HUES64 (cell line): ENCODE data around the gene PTPRS.

Source experiments
- H3K27ac ChIP-seq: 2 replicates; pipeline ENCODE4 v1.7.0; 2013; ENCODE audit warnings: low read depth, low read length, inconsistent platforms
- H3K27me3 ChIP-seq: 2 replicates; pipeline ENCODE4 v1.6.1; 2013; ENCODE audit warnings: mild to moderate bottlenecking, low read length; ENCODE audit not compliant: insufficient read depth
- H3K36me3 ChIP-seq: 2 replicates; pipeline ENCODE4 v1.6.1; 2013; ENCODE audit warnings: mild to moderate bottlenecking, low read length; ENCODE audit not compliant: insufficient read depth
- H3K4me1 ChIP-seq: 2 replicates; pipeline ENCODE4 v1.6.1; 2013; ENCODE audit warnings: mild to moderate bottlenecking, low read length, moderate library complexity; ENCODE audit not compliant: insufficient read depth
- H3K4me3 ChIP-seq: 2 replicates; pipeline ENCODE4 v1.5.1; 2013; ENCODE audit warnings: mild to moderate bottlenecking, low read length, moderate library complexity
- H3K9ac ChIP-seq: 2 replicates; pipeline ENCODE4 v1.6.1; 2013; ENCODE audit warnings: mild to moderate bottlenecking, low read depth, low read length
- H3K9me3 ChIP-seq: 2 replicates; pipeline ENCODE4 v1.6.1; 2013; ENCODE audit warnings: low read depth, low read length; ENCODE audit not compliant: insufficient read depth
- WGBS: fragments of 150-250, 120-280 bp; methylation state at CpG from one replicate; pipeline ENCODE4 v1.1.7; 2013; ENCODE audit warnings: missing lambda C conversion rate; 5-methylcytosine and 5-hydroxymethylcytosine counted together

PTPRS gene

GRCh38 chr19:5318306-5318705 lies 22.3 kb downstream of the PTPRS start:
- Histone ChIP-seq H3K9me3 (no peaks in the 10 kb centered on the region), H3K36me3 (0 out of 2 replicates have a peak, but pooled peaks cover 6% of the 10 kb centered on the region), H3K4me3 (no peak overlapping the region), H3K4me1 (no peaks in the 10 kb centered on the region), H3K27ac (no peak overlapping the region), H3K9ac (no peak overlapping the region), H3K27me3 (no peaks in the 10 kb centered on the region)
- 94% methylated on average over 6 of the region's 6 CpGs for WGBS

- no peaks in the 10 kb centered on the region for H3K9me3 ChIP-seq
- H3K27ac ChIP-seq = no peak overlapping the region
- 93% methylated on average over 7 of the region's 7 CpGs for WGBS
- H3K4me3 ChIP-seq = no peak overlapping the region
- H3K9ac ChIP-seq = no peak overlapping the region
- H3K27me3 ChIP-seq = no peaks in the 10 kb centered on the region
- 0 out of 2 replicates have a peak, but pooled peaks cover 8% of the 10 kb centered on the region for H3K36me3 ChIP-seq
- H3K4me1 ChIP-seq = no peaks in the 10 kb centered on the region
These were observed 23.3 kb downstream of the PTPRS start for GRCh38 chr19:5317321-5317720.

- Histone ChIP-seq H3K4me1 (no peaks in the 10 kb centered on the region), H3K27me3 (no peaks in the 10 kb centered on the region), H3K9me3 (no peaks in the 10 kb centered on the region), H3K4me3 (no peak overlapping the region), H3K9ac (no peak overlapping the region), H3K36me3 (peaks cover 12% of the 10 kb centered on the region; the same call in 1 of the 2 replicates), H3K27ac (no peak overlapping the region)
- 93% methylated on average over 9 of the region's 9 CpGs for WGBS
These were observed 24.5 kb downstream of the PTPRS start for GRCh38 chr19:5316138-5316537.

DNA sequence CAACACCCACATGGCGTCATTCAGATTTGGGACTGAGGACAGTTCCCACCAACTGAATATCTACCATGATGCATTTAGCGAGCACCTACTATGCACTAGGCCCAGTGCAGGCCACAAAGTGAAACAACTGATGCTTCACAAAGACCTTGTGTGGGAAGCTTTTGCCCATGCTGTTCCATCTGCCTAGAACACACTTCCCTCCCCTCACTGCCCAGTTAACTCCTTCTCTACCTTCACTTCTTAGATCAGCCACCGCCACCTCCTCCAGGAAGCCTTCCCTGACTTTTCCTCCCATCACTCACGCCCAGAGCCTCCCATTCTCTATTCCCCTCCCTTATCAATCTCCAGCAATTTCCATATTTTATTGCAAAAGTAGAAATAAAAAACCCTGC lies 25.7 kb downstream of the PTPRS start:
- WGBS = 81% methylated on average over 4 of the region's 4 CpGs
- H3K9me3 ChIP-seq = no peaks in the 10 kb centered on the region
- no peak overlapping the region for H3K27ac ChIP-seq
- peaks cover 10% of the 10 kb centered on the region; the same call in 1 of the 2 replicates for H3K36me3 ChIP-seq
- no peak overlapping the region for H3K4me3 ChIP-seq
- H3K27me3 ChIP-seq = no peaks in the 10 kb centered on the region
- H3K9ac ChIP-seq = no peak overlapping the region
- H3K4me1 ChIP-seq = no peaks in the 10 kb centered on the region

DNA sequence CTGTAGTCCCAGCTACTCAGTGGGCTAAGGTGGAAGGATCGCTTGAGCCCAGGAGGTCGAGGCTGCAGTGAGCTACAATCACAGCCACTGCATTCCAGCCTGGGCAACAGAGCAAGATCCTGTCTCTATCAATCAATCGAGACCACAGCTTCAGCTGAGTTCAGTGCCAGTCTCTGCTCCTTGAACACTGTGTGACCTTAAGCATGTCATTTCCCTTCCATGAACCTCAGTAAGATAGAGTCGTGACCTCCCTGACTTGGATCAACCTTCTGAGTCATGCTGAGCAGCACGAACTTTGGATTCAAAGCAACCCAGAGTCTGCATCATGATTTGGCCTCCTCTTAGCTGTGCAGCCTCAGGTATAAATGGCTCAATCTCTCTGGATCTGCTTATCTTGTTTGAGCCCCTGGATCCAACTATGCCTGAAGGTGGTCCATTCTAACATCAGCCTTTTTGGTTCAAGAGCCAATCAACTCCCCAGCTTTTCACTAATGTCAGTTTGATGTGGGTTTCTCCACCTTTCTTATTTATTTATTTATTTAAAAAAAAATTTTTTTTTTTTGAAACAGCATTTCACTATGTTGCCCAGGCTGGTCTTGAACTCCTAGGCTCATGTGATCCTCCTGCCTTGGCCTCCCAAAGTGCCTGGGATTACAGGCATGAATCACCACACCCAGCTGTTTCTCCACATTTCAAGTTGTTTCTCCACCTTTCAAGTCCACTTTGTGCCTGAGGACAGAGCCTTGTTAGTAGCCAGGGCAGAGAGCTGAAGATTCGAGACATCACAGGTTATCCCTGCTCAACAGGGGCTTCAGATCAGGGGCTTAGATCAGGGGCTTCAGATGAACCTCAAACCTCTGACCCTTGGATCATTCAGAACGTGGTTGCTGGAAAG lies 26.4 kb downstream of the PTPRS start:
- Histone ChIP-seq H3K36me3 (peaks cover 10% of the 10 kb centered on the region; the same call in 1 of the 2 replicates), H3K9ac (no peak overlapping the region), H3K4me3 (no peak overlapping the region), H3K27ac (no peak overlapping the region), H3K9me3 (no peaks in the 10 kb centered on the region), H3K4me1 (no peaks in the 10 kb centered on the region), H3K27me3 (no peaks in the 10 kb centered on the region)
- WGBS = 92% methylated on average over 7 of the region's 7 CpGs

GRCh38 chr19:5313307-5313706 lies 27.3 kb downstream of the PTPRS start:
- Histone ChIP-seq H3K27ac (no peak overlapping the region), H3K36me3 (peaks cover 10% of the 10 kb centered on the region; the same call in 1 of the 2 replicates), H3K27me3 (no peaks in the 10 kb centered on the region), H3K4me3 (no peak overlapping the region), H3K9ac (no peak overlapping the region), H3K4me1 (no peaks in the 10 kb centered on the region), H3K9me3 (no peaks in the 10 kb centered on the region)
- 86% methylated on average over 17 of the region's 17 CpGs for WGBS

- H3K9ac ChIP-seq = no peak overlapping the region
- H3K27ac ChIP-seq = no peak overlapping the region
- H3K4me3 ChIP-seq = no peak overlapping the region
- no peaks in the 10 kb centered on the region for H3K27me3 ChIP-seq
- H3K9me3 ChIP-seq = no peaks in the 10 kb centered on the region
- H3K36me3 ChIP-seq = peaks cover 14% of the 10 kb centered on the region; the same call in 1 of the 2 replicates
- no peaks in the 10 kb centered on the region for H3K4me1 ChIP-seq
- 97% methylated on average over 8 of the region's 8 CpGs for WGBS
These were observed 28.6 kb downstream of the PTPRS start for GRCh38 chr19:5312058-5312457.

DNA sequence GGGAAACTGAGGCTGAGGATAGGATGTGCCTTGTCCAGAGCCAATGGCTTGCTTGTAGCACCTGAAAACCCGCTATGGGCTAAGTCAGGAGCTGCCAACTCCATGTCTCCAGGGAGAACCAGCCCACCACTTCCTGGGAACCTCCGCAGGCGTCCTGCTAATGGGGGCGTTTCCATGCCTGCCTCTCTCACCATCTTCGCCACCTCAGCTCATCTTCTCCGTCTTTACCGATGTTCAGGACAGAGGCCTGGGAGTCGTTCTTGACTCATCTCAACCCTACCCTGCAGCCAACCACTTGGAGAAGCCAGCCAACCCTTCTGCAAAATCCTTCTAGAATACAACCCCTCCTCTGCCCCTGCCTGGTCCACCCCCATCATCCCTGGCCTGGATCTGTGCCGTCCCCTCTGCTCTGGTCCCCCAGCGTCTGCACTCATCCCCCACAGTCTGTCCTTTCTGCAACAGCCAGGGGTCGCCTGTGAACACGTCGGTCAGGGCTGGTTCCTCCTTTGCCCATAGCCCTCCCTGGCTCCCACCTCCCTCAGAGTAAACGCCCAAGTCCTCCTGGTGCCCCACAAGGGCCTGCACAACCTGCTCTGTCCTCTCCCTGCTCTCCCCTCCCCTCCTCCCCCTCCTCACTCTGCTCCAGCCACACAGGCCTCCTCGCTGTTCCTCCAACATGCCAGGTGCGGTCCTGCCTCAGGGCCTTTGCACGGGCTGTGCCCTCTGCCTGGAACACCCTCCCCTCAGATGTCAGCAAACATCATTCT lies 31.0 kb downstream of the PTPRS start:
- H3K9me3 ChIP-seq = no peaks in the 10 kb centered on the region
- 89% methylated on average over 17 of the region's 17 CpGs for WGBS
- no peak overlapping the region for H3K27ac ChIP-seq

GRCh38 chr19:5308451-5309437 lies 31.9 kb downstream of the PTPRS start:
- Histone ChIP-seq H3K36me3 (peaks cover 14% of the 10 kb centered on the region; the same call in 1 of the 2 replicates), H3K27me3 (no peaks in the 10 kb centered on the region), H3K9me3 (no peaks in the 10 kb centered on the region), H3K9ac (no peak overlapping the region), H3K4me1 (peaks cover 6% of the 10 kb centered on the region; the same call in 1 of the 2 replicates), H3K4me3 (no peak overlapping the region), H3K27ac (no peak overlapping the region)
- WGBS = 85% methylated on average over 20 of the region's 21 CpGs

More for the DNA sequence above, 31.0 kb downstream of the PTPRS start:
- Histone ChIP-seq H3K27me3 (no peaks in the 10 kb centered on the region), H3K4me1 (peaks cover 6% of the 10 kb centered on the region; the same call in 1 of the 2 replicates), H3K36me3 (peaks cover 14% of the 10 kb centered on the region; the same call in 1 of the 2 replicates), H3K4me3 (no peak overlapping the region), H3K9ac (no peak overlapping the region)

- Histone ChIP-seq H3K4me1 (peaks cover 6% of the 10 kb centered on the region; the same call in 1 of the 2 replicates), H3K9ac (no peak overlapping the region), H3K36me3 (peaks cover 8% of the 10 kb centered on the region; the same call in 1 of the 2 replicates), H3K27me3 (no peaks in the 10 kb centered on the region), H3K9me3 (no peaks in the 10 kb centered on the region), H3K4me3 (no peak overlapping the region), H3K27ac (no peak overlapping the region)
- WGBS = 96% methylated on average over 19 of the region's 19 CpGs
These were observed 33.0 kb downstream of the PTPRS start for GRCh38 chr19:5307655-5308054.
